H1 (cell line): ENCODE data around the gene C1orf115. TPM values are rescaled to one million over a fixed set of nuclear protein-coding genes. Genes with fewer than 3 reads are reported as not detected.

ENCODE experiments used
- CTCF ChIA-PET: fragments of 300-600 bp; sonication (Branson Sonifier 250); formaldehyde crosslinking; loops from one replicate; lab custom pipeline; 2021; ENCODE audit not compliant: partially characterized antibody; lab: Charles Lee
- POLR2A ChIA-PET: fragments of 300-600 bp; sonication (Branson Sonifier 250); formaldehyde crosslinking; loops from one replicate; lab custom pipeline; 2021; ENCODE audit warnings: inconsistent platforms; ENCODE audit not compliant: partially characterized antibody; lab: Charles Lee
- DNase-seq, 2 experiments: peaks; one replicate each; pipeline versions ENCODE4 v3.0.0 to v3.0.0-alpha.2; 2010 to 2022; ENCODE audit warnings: low spot score in 2 of 2, low read depth in 1 of 2, mixed read lengths in 1 of 2
- FAIRE-seq: peaks from 2 replicates; lab custom pipeline; 2011; peaks lifted over from hg19 to GRCh38; lab: Jason Lieb, UNC
- H2AFZ ChIP-seq: 2 replicates; pipeline ENCODE4 v1.8.1; 2012; ENCODE audit warnings: low read length, inconsistent platforms
- H2AK5ac ChIP-seq: 2 replicates; pipeline ENCODE4 v1.6.1; 2013; ENCODE audit warnings: low read depth, low read length
- H2BK120ac ChIP-seq: replicated peaks from 2 replicates; pipeline ENCODE3; 2013; ENCODE audit warnings: low read depth, low read length, inconsistent platforms
- H2BK12ac ChIP-seq: 2 replicates; pipeline ENCODE4 v1.6.1; 2013; ENCODE audit warnings: low read depth, low read length
- H2BK15ac ChIP-seq: 2 replicates; pipeline ENCODE4 v1.6.1; 2013; ENCODE audit warnings: low read length
- H2BK20ac ChIP-seq: 2 replicates; pipeline ENCODE4 v1.6.1; 2013; ENCODE audit warnings: low read length
- H2BK5ac ChIP-seq: 2 replicates; pipeline ENCODE4 v1.6.1; 2013; ENCODE audit warnings: low read depth, low read length
- H3K14ac ChIP-seq: 2 replicates; pipeline ENCODE4 v1.6.1; 2013; ENCODE audit warnings: inconsistent platforms; ENCODE audit not compliant: insufficient read length
- H3K18ac ChIP-seq: 2 replicates; pipeline ENCODE4 v1.6.1; 2013; ENCODE audit warnings: low read length; ENCODE audit errors: extremely low read depth
- H3K23ac ChIP-seq: 2 replicates; pipeline ENCODE4 v1.6.1; 2013; ENCODE audit warnings: inconsistent platforms; ENCODE audit not compliant: insufficient read length
- H3K23me2 ChIP-seq: 2 replicates; pipeline ENCODE4 v1.6.1; 2013; ENCODE audit warnings: low read depth, low read length
- H3K27ac ChIP-seq: 2 replicates; pipeline ENCODE4 v1.6.1; 2011; ENCODE audit warnings: low read depth, low read length, inconsistent platforms
- H3K27me3 ChIP-seq, 4 experiments: replicated peaks in 1 of 4; 1 replicate in 1 of 4; 2 replicates in 3 of 4; pipeline versions ENCODE4 v1.6.1 to v1.8.1; 2011 to 2013; ENCODE audit warnings: low read length in 3 of 4, mild to moderate bottlenecking in 3 of 4, inconsistent platforms in 2 of 4, mixed read lengths in 2 of 4, moderate library complexity in 1 of 4; ENCODE audit not compliant: control insufficient read depth in 3 of 4, insufficient read depth in 3 of 4; ENCODE audit errors: extremely low read depth in 1 of 4
- H3K36me3 ChIP-seq, 4 experiments: 2 replicates each; pipeline versions ENCODE4 v1.6.1 to v1.8.1; 2011 to 2013; ENCODE audit warnings: mild to moderate bottlenecking in 4 of 4, low read length in 3 of 4, moderate library complexity in 2 of 4, control low read depth in 1 of 4, inconsistent platforms in 1 of 4; ENCODE audit not compliant: insufficient read depth in 4 of 4, control insufficient read depth in 2 of 4
- H3K4ac ChIP-seq: replicated peaks from 2 replicates; pipeline ENCODE3; 2013; ENCODE audit warnings: low read length, low read depth, mixed read lengths, inconsistent platforms; ENCODE audit not compliant: insufficient read length
- H3K4me1 ChIP-seq, 4 experiments: replicated peaks in 1 of 4; 1 replicate in 1 of 4; 2 replicates in 3 of 4; pipeline versions ENCODE4 v1.6.1 to v1.8.1; 2011 to 2013; ENCODE audit warnings: low read length in 3 of 4, inconsistent platforms in 2 of 4, mixed read lengths in 1 of 4; ENCODE audit not compliant: insufficient read depth in 4 of 4, control insufficient read depth in 3 of 4
- H3K4me2 ChIP-seq, 2 experiments: 2 replicates each; pipeline versions ENCODE4 v1.6.1 to v1.8.1; 2011 to 2013; ENCODE audit warnings: low read depth in 2 of 2, low read length in 2 of 2, control low read depth in 1 of 2, inconsistent platforms in 1 of 2, mild to moderate bottlenecking in 1 of 2; ENCODE audit not compliant: insufficient read depth in 1 of 2
- H3K4me3 ChIP-seq, 4 experiments: fragments of 200-600, 300-600 bp in 1 of 4; sonication (generic), shearing (Covaris generic), sonication (Bioruptor Twin) in 1 of 4; 2 replicates each; pipeline versions ENCODE4 v1.5.1 to v1.8.1; 2011 to 2016; ENCODE audit warnings: low read length in 4 of 4, low read depth in 3 of 4, control low read depth in 2 of 4, inconsistent platforms in 2 of 4, mild to moderate bottlenecking in 2 of 4, mixed read lengths in 1 of 4, moderate library complexity in 1 of 4; ENCODE audit not compliant: insufficient read depth in 2 of 4; ENCODE audit errors: extremely low read depth in 1 of 4
- H3K56ac ChIP-seq: replicated peaks from 2 replicates; pipeline ENCODE3; 2013; ENCODE audit warnings: low read depth, mild to moderate bottlenecking, mixed read lengths, low read length, inconsistent platforms; ENCODE audit not compliant: insufficient read length
- H3K79me1 ChIP-seq: 2 replicates; pipeline ENCODE4 v1.6.1; 2013; ENCODE audit warnings: low read depth, low read length, control low read depth
- H3K79me2 ChIP-seq, 2 experiments: 2 replicates each; pipeline versions ENCODE4 v1.6.1 to v1.8.1; 2012 to 2013; ENCODE audit warnings: low read length in 2 of 2, mild to moderate bottlenecking in 2 of 2, inconsistent platforms in 1 of 2; ENCODE audit not compliant: insufficient read depth in 2 of 2, control insufficient read depth in 1 of 2
- H3K9ac ChIP-seq, 4 experiments: replicated peaks in 1 of 4; 1 replicate in 1 of 4; 2 replicates in 3 of 4; pipeline versions ENCODE4 v1.6.1 to v1.8.1; 2011 to 2013; ENCODE audit warnings: low read depth in 3 of 4, low read length in 3 of 4, control low read depth in 2 of 4, mild to moderate bottlenecking in 2 of 4, moderate library complexity in 2 of 4, inconsistent platforms in 1 of 4; ENCODE audit errors: extremely low read depth in 1 of 4
- H3K9me3 ChIP-seq, 2 experiments: 2 replicates each; pipeline versions ENCODE4 v1.6.1 to v1.8.1; 2012 to 2013; ENCODE audit warnings: mild to moderate bottlenecking in 2 of 2, moderate library complexity in 2 of 2, control low read depth in 1 of 2, inconsistent platforms in 1 of 2, low read depth in 1 of 2, low read length in 1 of 2, mixed read lengths in 1 of 2; ENCODE audit not compliant: insufficient read depth in 2 of 2
- H4K20me1 ChIP-seq, 2 experiments: replicated peaks in 1 of 2; 2 replicates each; pipeline versions ENCODE3 to v1.8.1; 2011 to 2013; ENCODE audit warnings: inconsistent platforms in 2 of 2, low read length in 2 of 2, mild to moderate bottlenecking in 1 of 2; ENCODE audit not compliant: insufficient read depth in 2 of 2, control insufficient read depth in 1 of 2
- H4K5ac ChIP-seq: 2 replicates; pipeline ENCODE4 v1.6.1; 2013; ENCODE audit warnings: low read length, low read depth, mixed read lengths, inconsistent platforms; ENCODE audit not compliant: insufficient read length
- H4K8ac ChIP-seq: 2 replicates; pipeline ENCODE4 v1.8.0; 2013; ENCODE audit warnings: mild to moderate bottlenecking, moderate library complexity, low read length, inconsistent platforms; ENCODE audit not compliant: insufficient read depth; ENCODE audit errors: extremely low read depth
- H4K91ac ChIP-seq: replicated peaks from 2 replicates; pipeline ENCODE3; 2013; ENCODE audit warnings: low read length, mixed read lengths, inconsistent platforms; ENCODE audit not compliant: insufficient read length
- ATF3 ChIP-seq: IDR thresholded peaks from 2 replicates; pipeline ENCODE4 v1.6.1; 2011; ENCODE audit warnings: low read depth, mild to moderate bottlenecking, low read length; ENCODE audit not compliant: insufficient read depth
- BACH1 ChIP-seq: IDR thresholded peaks from 2 replicates; pipeline ENCODE4 v1.6.1; 2012; ENCODE audit warnings: low read length, improper control_type of control experiment
- CBX5 ChIP-seq: fragments of 300-800, 300-1000 bp; sonication (generic); IDR thresholded peaks from 2 replicates; pipeline ENCODE4 v1.7.1; 2016; ENCODE audit warnings: antibody characterized with exemption, low read length, low read depth
- HDAC2 ChIP-seq, 2 experiments: fragments of 300-600 bp in 1 of 2; sonication (generic) in 1 of 2; IDR thresholded peaks; 2 replicates each; pipeline ENCODE4 v1.6.1; 2011 to 2012; ENCODE audit warnings: low read depth in 2 of 2, low read length in 2 of 2, mild to moderate bottlenecking in 2 of 2, moderate library complexity in 2 of 2, borderline replicate concordance in 1 of 2, inconsistent platforms in 1 of 2
- NANOG ChIP-seq: IDR thresholded peaks from 2 replicates; pipeline ENCODE4 v1.6.1; 2011; ENCODE audit warnings: low read length, low read depth, mild to moderate bottlenecking, inconsistent platforms; ENCODE audit not compliant: insufficient read depth, poor library complexity, severe bottlenecking
- POLR2A ChIP-seq, 2 experiments: IDR thresholded peaks; 1 replicate in 1 of 2; 2 replicates in 1 of 2; pipeline ENCODE4 v1.6.1; 2011; ENCODE audit warnings: low read depth in 2 of 2, low read length in 2 of 2, mild to moderate bottlenecking in 2 of 2; ENCODE audit errors: control extremely low read depth in 1 of 2
- POLR2AphosphoS5 ChIP-seq: IDR thresholded peaks from 2 replicates; pipeline ENCODE4 v1.6.1; 2011; ENCODE audit warnings: low read depth, low read length
- SP1 ChIP-seq: IDR thresholded peaks from 2 replicates; pipeline ENCODE4 v1.6.1; 2011; ENCODE audit warnings: low read depth, low read length
- WGBS, 2 experiments: shearing (Covaris generic) in 1 of 2; methylation state at CpG; one replicate each; pipeline versions ENCODE4 v1.1.6 to v1.1.7; 2013 to 2015; ENCODE audit warnings: low lambda C conversion rate in 2 of 2, mixed read lengths in 2 of 2, inconsistent platforms in 1 of 2, low coverage in 1 of 2, missing lambda C conversion rate in 1 of 2; ENCODE audit not compliant: insufficient replicate concordance in 2 of 2, insufficient coverage in 1 of 2, insufficient read length in 1 of 2; ENCODE audit errors: extremely low coverage in 1 of 2, missing lambda C conversion rate in 1 of 2; 5-methylcytosine and 5-hydroxymethylcytosine counted together
- polyA plus RNA-seq, 7 experiments: library from polyadenylated mRNA; depleted of rRNA in 3 of 7; stranded (reverse) in 5 of 7; unstranded in 2 of 7; fragments of >200 nt in 5 of 7; fragments of 200-250 nt in 2 of 7; gene quantifications; 1 replicate in 5 of 7; 2 replicates in 1 of 7; 4 replicates in 1 of 7; pipeline versions ENCODE4 v1.2.1 to v1.2.3, GENCODE V29; 2011 to 2013; ENCODE audit warnings: missing spikeins in 2 of 7, mixed read lengths in 2 of 7
- total RNA-seq: library from RNA; stranded (reverse); fragmentation: NEBNext Ultra II Directional; extraction: Animal tissue kit (Norgen Biotek cat#: 25700); gene quantifications from 2 replicates; pipeline ENCODE4 v1.2.1, GENCODE V29; 2021

C1orf115 gene
- total and polyA plus RNA-seq, 2 of the 8 experiments (the other 6 are each of a cell fraction or from before 2014, with no cell fraction given): 3.5 to 5.6 TPM

- H3K14ac ChIP-seq: no peak overlapping the region
- H4K8ac ChIP-seq: no peak overlapping the region
- H2AK5ac ChIP-seq: no peak overlapping the region
- FAIRE-seq: no peak
- no peak for TF ChIP-seq HDAC2 (IDR thresholded peaks at IDR 0.05; ENCODE audit: borderline replicate concordance in 1 of 2, low read depth in 2 of 2, low read length in 2 of 2)
- no peak for TF ChIP-seq POLR2A (IDR thresholded peaks at IDR 0.05; ENCODE audit: control extremely low read depth in 1 of 2, low read depth in 2 of 2, low read length in 2 of 2)
- TF ChIP-seq NANOG: no peak
- TF ChIP-seq POLR2AphosphoS5: no peak
- TF ChIP-seq CBX5: no peak
- TF ChIP-seq ATF3: no peak
- TF ChIP-seq BACH1: no peak
- TF ChIP-seq SP1: no peak
- TF ChIP-seq, all 59 proteins: peak for 0
- no peak overlapping the region for H2BK12ac ChIP-seq
- no peak overlapping the region for H3K9ac ChIP-seq
- H4K5ac ChIP-seq: no peak overlapping the region
- no peaks in the 10 kb centered on the region for H3K27me3 ChIP-seq
- no peak overlapping the region for H4K91ac ChIP-seq
- H3K4me1 ChIP-seq: peaks cover 0 to 2% (median 0%) of the 10 kb centered on the region in 4 experiments; a peak in 1 of 7 replicates
- no peak overlapping the region for H3K56ac ChIP-seq
- H3K27ac ChIP-seq: no peak overlapping the region
- H3K23ac ChIP-seq: no peak overlapping the region
- no peak overlapping the region for H2BK5ac ChIP-seq
- no peak overlapping the region for H3K4me3 ChIP-seq
- H2BK20ac ChIP-seq: no peak overlapping the region
- H3K4me2 ChIP-seq: no peak overlapping the region
- WGBS, 2 experiments: 92% methylated on average over 3 of the region's 3 CpGs; no CpG with 5 or more reads in 1 of the 2 experiments
- no peaks in the 10 kb centered on the region; the same call in 1 of the 2 replicates for H3K23me2 ChIP-seq
- no peaks in the 10 kb centered on the region for H3K36me3 ChIP-seq
- DNase-seq: no peak
- no peaks in the 10 kb centered on the region for H4K20me1 ChIP-seq
- H2BK15ac ChIP-seq: no peak overlapping the region
- no peaks in the 10 kb centered on the region for H3K9me3 ChIP-seq
- H3K18ac ChIP-seq: no peak overlapping the region
- no peaks in the 10 kb centered on the region for H3K79me1 ChIP-seq
- H3K4ac ChIP-seq: no peak overlapping the region
- H2AFZ ChIP-seq: 0 out of 2 replicates have a peak overlapping the region, but pooled peaks have one; percentile 21
- no peak overlapping the region for H2BK120ac ChIP-seq
- no peaks in the 10 kb centered on the region for H3K79me2 ChIP-seq
- ChIA-PET CTCF (interaction anchor here (1.1 to 4.0 kb wide), 6 partner anchors 10 to 451 kb away, joined by 3 to 24 read pairs (median 6); partner anchors contain the start of gene MTARC1), POLR2A (no interaction called here)
Measured at GRCh38 chr1:220732137-220732536, 42.0 kb downstream of the C1orf115 start.
